Glomerular visceral epithelial cell (primary cell): ENCODE results near the gene PLCB3.

ENCODE experiments used
- DNase-seq: peaks from one replicate; pipeline ENCODE4 v3.0.0-alpha.2; 2016; ENCODE audit errors: extremely low spot score

PLCB3 gene

DNA sequence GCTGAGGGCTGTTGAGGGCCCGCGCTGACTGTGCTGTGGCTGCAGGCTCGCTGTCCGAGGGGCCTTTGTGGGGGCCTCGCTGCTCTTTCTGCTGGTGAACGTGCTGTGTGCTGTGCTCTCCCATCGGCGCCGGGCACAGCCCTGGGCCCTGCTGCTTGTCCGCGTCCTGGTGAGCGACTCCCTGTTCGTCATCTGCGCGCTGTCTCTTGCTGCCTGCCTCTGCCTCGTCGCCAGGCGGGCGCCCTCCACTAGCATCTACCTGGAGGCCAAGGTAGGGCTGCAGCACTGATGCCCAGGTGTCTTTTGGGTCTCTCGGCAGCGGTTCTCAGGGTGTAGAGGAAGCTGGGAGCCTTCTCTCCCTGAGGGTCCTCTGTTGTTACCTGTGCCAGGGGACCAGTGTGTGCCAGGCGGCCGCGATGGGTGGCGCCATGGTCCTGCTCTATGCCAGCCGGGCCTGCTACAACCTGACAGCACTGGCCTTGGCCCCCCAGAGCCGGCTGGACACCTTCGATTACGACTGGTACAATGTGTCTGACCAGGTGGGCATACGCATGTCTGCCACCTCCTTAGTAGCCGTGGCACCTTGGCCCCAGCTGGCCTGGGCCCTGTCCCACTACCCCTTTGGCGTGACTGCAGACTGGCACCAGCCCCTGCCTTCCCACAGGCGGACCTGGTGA is 36.5 kb downstream of the PLCB3 start:
- DNase-seq, result no peak

DNA sequence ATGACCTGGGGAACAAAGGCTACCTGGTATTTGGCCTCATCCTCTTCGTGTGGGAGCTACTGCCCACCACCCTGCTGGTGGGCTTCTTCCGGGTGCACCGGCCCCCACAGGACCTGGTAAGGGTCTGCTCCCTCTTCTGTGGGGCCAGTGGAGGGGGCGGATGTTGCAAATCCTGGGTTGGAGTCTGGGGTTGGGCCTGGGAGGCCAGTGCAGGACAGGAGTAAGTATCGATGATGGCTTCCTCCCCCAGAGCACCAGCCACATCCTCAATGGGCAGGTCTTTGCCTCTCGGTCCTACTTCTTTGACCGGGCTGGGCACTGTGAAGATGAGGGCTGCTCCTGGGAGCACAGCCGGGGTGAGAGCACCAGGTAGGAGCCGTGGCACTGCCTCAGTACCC is 37.0 kb downstream of the PLCB3 start:
- no peak for DNase-seq

DNA sequence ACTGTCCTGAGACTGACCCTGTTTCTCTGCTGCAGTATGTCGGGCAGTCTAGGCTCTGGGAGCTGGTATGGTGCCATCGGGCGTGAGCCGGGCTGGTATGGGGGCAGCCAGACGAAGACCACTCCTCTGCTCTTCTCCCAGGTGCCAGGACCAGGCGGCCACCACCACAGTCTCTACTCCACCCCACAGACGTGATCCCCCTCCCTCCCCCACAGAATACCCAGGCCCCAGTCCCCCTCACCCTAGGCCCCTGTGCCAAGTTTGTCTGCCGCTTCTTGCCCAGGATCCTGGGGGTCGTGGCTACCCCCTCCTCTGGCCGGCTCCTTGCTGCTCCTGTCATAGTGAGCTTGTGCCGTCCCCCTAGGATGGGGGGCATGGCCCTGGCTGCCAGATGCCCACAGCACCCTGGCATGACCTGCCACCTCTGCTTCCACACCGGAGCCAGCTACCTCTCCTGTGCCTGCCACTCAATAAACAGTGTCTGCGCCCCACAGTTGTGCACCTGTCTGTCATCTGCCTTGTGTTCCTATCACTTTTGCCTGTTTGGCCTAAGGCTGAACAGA is 37.8 kb downstream of the PLCB3 start:
- DNase-seq, result no peak

DNA sequence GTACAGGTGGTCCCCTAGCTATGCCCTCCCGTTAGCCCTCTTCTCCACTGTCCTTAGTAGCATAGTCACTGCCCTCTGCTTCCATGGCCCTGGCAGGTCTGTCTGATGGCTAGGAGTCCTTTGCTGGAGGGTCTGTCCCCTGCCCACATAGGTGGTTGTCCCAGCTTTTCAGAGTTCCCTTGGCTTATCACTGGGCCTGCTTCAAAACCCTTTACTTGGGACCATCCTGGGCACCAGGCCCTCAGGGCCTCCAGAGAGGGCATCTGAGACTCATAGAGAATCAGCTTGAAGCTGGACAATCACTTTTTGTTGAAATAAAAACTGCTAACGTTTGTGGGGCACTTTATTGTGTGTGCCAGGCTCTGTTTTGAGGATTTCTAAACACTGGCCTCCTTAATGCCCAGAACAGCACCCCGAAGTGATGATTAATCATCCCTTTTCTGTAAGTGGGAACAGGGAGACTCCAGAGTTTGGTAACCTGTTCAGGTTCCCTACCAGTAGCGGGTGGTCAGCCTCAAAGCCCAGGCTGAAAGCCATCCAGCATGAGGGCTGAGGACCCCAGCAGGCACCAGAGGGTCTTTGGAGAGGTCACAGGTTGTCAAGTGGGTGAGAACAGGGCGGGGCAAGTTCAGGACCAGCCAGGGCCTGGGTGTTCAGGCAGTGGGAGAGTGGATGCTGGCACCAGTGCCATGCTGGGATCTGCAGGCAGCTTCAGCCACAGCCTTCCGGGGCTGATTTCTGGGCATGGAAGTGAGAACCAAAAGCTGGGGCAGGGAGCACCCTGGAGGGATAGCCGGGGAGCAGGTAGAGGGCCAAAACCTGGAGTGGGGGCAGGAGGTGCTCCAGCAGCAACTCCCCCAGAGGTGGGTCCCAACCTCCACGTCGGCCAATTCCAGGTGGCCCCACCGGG is 39.3 kb downstream of the PLCB3 start:
- DNase-seq, result no peak

DNA sequence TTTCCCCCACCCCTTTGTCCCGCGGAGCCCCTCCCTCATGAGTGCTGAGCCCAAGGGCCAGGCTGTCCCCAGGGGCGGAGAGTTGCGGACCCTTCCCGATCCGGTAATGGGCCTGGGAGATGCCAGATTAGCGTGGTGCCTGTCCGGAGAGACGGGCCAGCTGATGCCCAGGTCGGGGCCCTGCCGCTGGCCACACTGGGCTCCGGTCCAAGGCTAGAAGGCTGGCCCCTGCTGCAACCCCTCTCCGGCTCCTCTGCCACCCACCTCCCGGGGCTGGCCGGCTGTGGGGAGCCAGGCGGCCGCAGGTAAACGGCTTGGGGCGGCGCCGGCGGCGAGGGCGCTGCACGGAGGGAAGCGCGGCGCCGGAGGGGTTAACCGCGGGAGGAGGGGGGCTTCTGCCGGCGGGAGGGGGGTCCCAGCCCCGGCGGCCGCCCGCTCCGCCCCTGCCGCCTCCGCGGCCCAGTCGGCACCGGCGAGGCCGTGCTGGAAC is 40.0 kb downstream of the PLCB3 start, which contains the start of gene KCNK4:
Gene KCNK4 (plus strand): TSS at position 41 of the 490 bp plus-strand sequence. CDS start 1,717 bp downstream, outside the sequence.
- no peak for DNase-seq

DNA sequence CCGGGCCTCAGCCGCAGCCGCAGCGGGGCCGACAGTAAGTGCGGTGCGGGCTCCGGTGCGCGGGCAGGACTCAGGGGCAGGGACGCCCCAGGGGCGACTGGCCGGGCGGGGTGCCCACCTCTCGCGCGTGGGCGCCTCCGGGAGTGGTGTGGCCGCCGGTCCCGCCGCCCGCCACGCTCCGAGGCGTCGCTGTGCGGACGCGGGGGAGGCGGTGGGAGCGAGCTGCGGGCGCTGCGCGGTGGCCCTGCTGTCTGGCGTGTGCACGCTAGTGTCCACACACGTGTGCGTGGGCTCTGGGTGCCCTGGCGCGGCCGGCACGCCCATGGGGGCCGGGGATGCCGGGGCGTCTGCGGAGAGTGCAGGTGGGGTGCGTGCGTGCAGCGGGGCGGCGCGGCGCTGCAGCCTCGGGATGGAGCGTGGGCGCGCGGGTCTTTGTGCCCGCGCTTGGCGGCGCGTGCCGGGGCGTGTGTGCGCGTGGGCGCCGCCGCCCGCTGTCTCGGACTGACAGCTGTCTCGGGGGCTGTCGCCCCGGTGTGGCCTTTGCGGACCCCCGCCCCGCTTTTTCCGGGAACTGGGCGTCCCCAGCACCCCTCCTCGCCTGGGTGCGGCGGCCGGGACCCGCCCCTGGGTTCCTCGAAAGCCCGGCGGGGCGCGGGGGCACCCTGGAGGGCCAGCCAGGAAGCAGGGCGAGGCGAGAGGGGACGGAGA is 40.6 kb downstream of the PLCB3 start:
- no peak for DNase-seq

DNA sequence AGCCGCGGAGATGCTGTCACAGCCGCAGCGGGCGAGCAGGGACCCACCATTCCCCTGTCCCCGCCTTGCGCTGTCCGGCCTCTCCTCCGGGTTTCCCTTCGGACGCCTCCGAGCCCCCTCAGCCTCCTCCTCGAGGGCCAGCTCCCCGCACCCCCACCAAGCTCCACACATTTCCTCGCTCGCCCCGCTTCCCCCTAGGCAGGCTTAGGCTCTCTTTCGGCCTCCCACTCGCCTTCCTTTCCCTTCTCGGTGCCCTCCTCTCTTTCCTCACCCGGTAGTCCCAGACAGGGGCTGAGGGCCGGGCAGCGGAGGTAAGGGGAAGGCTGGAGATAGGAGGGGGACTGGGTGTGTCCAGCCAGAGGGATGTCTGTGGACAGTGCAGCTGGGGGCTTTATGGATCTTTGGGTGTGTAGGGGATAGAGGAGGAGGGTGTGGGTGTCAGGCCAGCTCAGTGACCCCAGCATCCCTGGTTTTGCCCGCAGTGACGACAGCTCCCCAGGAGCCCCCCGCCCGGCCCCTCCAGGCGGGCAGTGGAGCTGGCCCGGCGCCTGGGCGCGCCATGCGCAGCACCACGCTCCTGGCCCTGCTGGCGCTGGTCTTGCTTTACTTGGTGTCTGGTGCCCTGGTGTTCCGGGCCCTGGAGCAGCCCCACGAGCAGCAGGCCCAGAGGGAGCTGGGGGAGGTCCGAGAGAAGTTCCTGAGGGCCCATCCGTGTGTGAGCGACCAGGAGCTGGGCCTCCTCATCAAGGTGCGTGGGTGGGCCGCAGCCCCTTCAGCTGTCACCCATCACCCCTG is 41.3 kb downstream of the PLCB3 start:
- DNase-seq, result no peak

DNA sequence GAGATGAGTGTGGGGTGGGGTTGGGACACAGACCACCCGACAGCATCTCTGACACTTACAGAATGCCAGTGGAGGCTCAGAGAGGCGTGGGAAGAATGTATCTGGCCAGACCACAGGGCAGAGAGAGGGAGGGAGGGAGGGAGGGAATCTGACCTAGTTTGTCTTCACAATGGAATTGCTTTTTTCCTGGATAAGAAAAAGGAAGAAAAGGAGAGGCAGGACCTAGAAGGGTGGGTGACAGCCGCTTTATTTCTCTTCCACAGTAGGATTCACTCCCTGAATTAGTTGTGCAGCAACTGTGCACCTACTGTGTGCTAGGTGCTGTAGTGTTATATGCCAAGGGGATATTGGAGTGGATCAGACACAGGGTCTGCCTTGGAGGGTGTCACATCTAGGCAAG is 43.4 kb downstream of the PLCB3 start:
- DNase-seq, result no peak

DNA sequence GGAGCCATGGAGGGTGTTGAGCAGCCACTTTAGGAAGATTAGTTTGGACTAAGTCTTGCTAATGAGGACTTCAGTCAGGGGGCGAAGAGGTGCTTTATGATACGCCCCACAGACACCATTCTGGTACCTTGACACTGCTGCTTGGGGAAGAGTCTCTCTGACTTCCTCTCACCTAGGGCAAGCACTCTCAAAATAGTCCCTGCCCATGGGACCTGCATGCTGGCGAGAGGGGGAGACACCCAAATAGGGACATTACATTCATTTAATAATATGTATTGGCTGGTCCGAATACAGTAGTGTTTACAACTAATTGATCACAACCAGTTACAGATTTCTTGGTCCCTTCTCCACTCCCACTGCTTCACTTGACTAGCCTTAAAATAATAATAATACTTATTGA is 44.4 kb downstream of the PLCB3 start:
- DNase-seq, result no peak

DNA sequence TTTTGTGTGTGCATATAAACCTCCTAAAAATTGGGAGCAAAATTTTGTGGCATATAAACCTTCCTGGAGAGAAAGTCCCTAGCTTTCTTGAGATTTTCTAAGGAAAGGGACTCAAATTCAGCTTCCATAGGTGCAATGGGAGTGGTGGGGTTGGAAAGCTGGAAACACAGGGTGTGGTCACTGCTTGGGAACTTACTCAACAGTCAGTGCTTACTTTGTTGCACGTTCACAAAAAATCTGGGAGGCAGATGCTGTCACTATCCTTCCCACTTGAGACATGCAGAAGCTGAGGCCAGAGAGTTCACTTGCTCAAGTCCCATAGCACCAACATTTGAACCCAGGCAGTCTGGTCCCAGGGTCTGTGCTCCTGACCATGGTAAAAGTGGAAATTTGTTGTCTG is 44.9 kb downstream of the PLCB3 start:
- no peak for DNase-seq

DNA sequence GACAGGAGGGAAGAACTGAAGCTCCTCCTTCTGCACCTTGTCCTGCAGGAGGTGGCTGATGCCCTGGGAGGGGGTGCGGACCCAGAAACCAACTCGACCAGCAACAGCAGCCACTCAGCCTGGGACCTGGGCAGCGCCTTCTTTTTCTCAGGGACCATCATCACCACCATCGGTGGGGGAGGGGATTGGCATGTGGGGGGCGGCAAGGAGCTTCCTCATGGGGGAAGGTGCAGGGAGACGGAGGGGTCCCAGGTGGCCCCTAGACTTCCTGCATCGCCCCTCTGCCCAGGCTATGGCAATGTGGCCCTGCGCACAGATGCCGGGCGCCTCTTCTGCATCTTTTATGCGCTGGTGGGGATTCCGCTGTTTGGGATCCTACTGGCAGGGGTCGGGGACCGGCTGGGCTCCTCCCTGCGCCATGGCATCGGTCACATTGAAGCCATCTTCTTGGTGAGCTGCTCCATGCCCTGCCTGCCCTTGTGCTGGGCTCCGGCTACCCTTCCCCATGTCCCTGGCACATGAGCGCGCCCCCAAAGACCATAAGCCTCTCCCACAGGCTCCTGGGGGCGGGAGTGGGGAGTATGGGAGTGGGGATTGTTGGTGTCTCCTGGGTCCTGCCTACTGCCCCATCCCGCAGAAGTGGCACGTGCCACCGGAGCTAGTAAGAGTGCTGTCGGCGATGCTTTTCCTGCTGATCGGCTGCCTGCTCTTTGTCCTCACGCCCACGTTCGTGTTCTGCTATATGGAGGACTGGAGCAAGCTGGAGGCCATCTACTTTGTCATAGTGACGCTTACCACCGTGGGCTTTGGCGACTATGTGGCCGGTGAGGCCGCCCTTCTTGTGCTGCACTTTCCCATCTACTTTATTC is 45.7 kb downstream of the PLCB3 start:
- DNase-seq, result no peak

DNA sequence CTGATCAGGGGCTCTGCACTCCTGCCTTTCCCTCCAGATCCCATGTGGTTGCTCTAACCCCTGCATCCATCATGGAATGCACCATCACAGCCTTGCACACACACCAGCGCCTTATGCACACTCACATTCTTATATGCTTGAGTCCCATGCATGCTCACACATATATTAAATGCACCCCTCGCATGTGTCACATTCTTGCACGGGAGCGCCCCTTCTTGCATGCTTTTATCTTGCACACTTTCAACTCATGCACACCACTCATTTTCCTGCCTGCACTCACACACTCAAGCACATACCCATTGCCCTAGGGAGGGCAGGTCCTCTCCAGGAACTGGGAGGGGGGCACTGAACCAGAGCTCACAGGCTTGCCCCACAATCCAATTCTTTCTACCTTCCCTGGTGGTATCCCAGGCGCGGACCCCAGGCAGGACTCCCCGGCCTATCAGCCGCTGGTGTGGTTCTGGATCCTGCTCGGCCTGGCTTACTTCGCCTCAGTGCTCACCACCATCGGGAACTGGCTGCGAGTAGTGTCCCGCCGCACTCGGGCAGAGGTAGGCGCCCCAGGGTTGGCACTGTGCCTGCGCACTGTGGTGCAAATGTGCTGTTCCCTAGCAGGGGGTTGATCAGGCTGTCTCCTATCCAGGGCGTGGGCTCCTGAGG is 46.5 kb downstream of the PLCB3 start:
- peak; percentile 76 for DNase-seq

DNA sequence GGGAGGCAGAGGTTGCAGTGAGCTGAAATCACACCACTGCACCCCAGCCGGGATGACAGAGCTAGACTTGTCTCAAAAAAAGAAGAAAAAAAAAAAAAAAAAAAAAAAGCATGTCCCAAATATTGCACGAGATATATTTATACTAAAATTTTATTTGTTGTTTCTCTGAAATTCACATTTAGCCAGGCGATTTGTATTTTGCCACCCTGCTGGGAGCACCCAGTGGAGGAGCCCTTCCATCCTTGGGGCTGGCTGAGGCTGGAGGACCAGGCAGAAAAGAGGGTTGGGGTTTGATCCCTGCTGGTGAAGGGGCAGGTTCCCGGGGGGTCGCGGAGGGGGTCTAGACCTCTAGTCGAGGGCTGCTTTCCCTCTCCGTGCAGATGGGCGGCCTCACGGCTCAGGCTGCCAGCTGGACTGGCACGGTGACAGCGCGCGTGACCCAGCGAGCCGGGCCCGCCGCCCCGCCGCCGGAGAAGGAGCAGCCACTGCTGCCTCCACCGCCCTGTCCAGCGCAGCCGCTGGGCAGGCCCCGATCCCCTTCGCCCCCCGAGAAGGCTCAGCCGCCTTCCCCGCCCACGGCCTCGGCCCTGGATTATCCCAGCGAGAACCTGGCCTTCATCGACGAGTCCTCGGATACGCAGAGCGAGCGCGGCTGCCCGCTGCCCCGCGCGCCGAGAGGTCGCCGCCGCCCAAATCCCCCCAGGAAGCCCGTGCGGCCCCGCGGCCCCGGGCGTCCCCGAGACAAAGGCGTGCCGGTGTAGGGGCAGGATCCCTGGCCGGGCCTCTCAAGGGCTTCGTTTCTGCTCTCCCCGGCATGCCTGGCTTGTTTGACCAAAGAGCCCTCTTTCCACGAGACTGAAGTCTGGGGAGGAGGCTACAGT is 47.9 kb downstream of the PLCB3 start:
- no peak for DNase-seq

DNA sequence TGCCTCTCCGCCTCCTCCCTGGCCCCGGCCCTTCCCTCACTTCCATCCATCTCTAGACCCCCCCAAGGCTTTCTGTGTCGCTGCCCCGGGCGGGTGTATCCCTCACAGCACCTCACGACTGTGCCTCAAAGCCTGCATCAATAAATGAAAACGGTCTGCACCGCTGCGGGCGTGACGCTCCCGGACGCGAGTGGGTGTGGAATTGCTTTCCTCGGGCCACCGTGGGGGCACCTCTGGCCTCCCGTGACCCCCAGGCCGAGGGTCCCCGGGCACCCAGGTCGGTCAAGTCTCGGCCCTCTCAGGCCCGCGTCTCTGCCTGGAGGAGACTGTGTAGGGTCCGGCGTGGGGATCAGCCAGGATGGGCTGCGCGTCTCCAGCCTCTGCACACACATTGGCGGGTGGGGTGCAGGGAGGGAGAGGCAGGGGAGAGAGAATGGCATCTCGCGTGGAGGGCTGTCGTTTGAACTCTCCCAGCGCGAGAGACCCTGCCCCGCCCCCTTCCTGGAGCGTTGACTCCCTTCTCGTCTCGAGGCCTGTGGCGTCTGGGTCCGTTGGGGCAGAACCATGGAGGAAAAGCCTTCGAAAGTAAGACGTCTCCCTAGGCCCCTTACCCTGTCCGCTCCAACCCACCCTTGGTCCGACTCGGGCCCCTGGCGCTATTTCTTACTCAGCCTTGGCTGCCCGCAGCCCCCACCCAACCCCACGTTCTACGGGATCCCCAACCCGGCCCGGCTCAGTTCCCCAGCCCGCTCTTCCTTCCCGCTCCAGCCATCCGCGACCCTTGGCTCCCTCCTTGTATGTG is 48.7 kb downstream of the PLCB3 start, which contains the start of gene CATSPERZ:
Gene CATSPERZ (plus strand): TSS at position 512 of the 802 bp plus-strand sequence. CDS start 53 bp downstream, at position 565.
- no peak for DNase-seq

DNA sequence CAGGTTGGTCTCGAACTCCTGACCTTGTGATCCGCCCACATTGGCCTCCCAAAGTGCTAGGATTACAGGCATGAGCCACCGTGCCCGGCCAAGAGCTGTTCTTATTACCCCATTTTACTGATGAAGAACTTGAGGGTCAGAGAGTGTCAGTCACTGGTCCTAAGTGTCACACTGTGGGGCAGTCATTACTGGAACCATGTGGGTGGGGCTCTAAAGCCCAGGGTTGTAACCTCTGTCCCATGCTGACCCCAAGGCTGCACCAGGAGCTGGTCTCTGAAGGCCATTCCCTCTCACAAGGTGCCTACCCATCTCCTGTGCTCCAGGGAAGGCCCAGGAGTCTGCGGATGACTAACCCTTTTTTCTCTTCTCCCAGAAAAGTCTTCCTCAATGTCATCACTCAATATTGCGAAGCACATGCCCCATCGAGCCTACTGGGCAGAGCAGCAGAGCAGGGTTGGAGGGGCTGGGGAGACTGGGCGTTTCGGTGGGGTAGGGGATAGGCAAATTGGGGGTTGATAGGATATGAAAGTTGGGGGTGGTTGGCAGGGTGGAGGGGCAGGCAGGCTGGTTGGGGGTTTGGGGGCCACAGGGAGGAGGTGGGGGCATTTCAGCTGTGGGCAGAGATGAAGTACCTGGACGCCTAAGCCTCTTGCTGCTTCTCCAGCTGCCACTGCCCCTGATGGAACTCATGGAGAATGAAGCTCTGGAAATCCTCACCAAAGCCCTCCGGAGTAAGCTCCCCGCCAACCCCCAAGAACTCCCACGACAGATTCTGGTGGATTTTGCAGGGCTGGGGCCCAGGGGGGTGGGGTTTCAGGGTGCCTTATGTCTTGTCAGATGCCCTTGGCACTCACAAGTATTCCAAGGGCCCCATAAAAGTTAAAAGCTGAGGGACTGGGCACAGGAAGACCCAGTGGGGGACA is 52.0 kb downstream of the PLCB3 start:
- no peak for DNase-seq

DNA sequence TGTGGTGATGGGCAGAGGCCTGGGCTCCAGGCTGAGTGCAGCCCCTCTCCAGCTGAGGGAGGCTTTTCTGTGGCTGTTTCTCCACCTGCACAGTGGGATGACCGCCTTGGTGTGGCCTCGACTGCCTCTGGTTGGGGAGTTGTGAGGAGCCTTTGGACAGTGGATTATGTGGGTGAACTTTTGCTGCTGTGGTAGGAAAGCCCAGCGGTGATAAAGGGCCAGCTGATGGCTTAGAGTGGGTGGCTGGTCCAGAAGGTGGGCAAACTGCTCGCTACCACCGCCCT is 52.6 kb downstream of the PLCB3 start:
- DNase-seq, result no peak
